LoVo (cell line): Measurements from ENCODE around the gene THOP1.

Experiments used
- DNase-seq: peaks from one replicate; pipeline ENCODE4 v3.0.0-alpha.2; 2016; ENCODE audit warnings: low spot score

Gene THOP1

DNA sequence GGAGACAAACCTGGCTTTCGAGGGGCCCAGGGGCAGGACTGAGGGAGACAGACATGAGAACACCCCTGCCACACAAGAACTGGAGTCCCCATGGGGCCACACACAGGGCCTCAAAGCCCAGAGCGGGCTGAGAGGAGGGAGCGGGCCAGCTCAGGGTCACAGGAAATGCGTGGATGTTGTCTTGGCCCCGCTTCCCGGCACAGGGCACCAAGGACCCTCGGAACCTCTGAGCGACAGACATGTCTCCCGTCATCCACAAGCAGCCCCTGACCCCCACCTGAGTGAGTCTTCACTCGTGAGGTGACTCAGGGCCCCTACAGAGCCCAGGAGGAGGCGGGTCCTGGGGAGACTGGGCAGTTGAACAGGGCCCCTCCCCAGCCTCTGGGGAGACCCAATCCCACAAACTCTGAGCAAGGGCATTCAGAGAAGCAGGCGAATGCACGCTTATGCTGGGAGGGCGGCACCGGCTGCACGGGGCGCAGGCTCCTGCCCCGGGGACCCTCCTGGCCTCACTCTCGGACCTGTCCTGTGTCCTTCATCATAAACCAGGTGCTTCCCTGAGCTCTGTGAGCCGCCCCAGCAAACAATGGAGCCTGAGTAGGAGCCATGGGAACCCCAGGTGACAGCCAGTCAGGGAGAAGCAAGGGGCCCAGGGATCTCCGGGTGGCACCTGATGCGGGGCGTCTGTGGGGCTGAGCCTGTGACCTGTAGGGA lies 22.4 kb upstream of the THOP1 start:
- no peak for DNase-seq

DNA sequence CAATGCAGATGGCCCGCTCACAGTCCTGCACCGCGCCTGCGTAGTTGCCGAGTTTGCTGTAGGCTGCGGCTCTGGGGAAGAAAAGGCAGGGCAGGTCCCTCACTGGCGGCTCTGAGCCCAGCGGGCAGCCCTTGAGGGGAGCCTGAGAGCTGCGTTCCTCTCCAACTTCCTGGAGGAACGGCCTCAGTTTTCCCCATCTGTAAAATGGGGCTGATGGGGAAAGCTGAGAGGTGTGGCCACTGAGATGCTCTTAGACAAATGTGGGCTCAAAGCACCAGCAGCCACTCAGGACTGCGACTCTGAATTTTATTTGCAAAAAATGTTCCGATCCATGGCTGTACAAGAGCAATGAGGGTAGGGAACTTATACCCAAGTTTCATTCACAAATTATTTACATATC lies 21.6 kb upstream of the THOP1 start:
- DNase-seq, result no peak

DNA sequence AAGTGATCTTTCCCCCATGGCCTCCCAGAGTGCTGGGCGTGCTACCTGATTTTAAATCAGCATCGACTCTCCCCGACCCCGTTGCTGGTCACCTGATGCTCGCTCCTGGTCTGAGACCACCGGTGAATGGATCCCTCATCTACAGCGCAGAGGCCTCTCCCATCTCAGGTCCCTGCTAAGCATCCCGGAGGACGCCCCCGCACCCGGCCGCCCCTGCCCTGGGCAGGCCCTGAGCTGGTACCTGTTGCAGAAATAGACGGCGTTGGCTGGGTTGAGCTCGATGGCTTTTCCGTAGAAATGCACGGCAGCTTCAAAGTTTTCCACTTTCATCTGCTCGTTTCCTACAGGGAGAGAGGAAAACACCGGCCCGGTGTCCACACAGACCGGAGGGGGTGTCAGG lies 20.4 kb upstream of the THOP1 start:
- no peak for DNase-seq

DNA sequence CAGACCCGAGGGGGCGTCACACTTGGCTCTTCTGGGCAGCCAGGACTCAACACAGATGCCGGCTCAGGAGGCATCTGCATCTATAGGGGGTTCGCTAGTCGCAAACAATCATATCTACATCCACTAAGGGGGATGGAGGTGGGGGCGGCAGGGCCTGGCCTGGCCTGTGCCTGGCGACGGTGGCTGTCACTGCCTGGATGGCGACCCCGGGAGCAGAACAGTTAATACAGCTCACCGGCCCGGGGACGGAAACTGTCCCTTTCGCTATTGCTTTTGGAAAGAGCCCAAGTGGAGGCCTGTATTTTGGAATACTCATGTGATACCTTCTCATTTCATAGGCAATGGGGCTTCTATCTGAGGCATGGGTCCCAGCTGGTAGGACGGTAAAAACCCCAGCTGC lies 19.9 kb upstream of the THOP1 start:
- no peak for DNase-seq

DNA sequence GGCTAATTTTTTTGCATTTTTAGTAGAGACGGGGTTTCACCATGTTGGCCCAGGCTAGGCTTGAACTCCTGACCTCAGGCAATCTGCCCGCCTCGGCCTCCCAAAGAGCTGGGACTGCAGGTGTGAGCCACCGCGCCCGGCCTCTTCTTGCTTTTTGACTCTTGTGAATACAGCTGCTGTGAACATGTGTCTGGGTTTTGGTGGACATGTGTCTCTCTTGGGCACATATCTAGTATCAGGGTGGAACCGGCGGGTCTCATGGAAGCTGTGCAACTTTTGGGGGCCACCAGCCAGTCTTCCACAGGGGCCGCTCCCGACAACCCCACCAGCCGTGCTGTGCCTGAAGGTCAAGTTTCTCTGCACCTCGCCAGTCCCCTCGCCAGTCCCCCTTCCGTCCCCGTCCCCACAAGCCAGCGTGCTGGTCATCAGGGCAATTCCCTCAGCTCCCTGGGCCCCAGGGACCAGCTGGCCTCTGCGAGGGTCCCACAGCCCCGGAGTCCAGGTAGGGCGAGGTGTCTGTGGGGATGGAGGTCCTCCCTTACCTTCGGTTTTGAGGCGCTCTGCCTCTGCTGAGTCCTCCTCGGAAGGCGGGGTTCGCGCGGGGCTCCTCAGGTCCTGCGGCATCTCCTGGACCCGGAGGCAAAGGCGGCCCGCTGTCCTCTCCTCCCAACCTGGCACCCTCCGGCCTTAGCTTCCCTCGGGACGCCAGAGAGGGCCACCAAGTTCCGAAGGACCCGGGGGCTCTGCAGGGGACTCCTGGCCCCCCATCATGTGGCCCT lies 18.5 kb upstream of the THOP1 start:
- DNase-seq, result no peak

DNA sequence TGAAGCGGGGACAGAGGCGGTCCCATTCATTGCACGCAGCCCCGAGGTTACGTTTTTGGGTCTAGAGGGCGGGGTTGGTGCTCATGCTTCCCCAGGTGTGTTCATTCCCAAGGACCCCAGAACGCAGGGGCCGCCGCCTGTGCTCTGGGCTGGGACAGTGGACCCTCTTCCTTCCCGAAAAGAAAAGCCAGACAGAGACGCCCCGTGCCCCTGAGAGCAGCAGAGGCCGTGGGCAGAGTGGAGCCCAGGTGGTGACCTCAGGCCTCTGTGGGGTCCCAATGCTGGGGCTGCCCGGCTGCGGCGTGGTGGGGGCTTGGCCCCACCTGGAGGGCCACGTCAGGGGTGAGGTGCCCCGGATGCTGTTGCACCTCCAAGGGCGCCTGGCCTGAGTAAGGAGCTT lies 17.6 kb upstream of the THOP1 start:
- no peak for DNase-seq

DNA sequence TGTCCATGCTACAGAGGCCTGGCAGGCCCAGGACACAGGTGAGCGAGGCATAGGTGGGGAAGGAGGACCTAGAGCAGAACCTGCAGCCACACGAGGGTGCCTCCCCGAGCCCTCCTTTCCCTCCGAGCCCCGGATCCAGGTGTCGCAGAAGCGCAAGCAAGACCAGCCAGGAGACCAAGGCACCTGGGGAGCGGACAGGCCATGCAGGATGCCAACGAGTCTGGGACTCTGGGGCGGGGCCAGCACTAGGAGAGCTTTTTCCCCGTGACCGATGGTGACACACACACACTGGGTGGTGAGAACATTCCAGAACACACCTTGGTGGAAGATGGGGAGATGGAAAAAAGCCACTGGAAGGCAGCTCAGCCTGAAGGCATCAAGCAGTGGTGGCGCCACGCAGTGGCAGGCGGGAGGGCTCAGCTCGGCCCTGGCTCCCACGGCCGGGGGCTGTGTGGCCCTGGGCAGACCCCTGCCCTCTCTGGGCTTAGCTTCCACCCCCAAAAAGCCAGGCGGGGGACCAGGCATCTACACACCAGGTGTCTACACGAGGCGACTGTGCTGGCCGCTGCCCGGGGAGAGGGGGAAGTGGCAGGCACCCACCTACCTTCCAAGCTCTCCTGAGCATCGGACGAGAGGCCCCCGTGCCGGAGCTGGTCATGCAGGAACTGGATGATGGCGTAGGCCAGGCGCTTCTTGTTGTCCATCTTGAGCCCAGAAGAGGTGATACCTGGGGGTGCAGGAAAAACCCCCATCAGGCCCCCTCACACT lies 16.8 kb upstream of the THOP1 start:
- no peak for DNase-seq

DNA sequence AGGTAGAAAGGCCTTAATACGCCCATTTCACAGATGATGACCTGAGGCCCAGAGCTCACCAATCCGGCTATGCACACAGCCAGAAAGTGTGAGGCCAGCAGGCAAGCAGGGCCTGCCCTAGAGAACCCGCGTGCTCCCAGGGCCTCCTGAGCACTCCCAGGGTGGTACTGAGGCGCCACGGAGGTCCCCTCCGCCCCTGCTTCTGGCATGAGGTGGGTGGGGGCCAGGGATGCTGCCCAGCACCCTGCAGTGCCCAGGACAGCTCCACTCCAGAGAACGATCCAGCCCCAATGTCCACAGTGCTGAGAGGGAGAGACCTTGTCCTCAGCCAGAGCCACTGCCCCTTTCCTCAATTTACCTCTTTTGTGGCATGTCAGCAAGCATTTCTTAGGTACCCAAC lies 16.1 kb upstream of the THOP1 start:
- no peak for DNase-seq

DNA sequence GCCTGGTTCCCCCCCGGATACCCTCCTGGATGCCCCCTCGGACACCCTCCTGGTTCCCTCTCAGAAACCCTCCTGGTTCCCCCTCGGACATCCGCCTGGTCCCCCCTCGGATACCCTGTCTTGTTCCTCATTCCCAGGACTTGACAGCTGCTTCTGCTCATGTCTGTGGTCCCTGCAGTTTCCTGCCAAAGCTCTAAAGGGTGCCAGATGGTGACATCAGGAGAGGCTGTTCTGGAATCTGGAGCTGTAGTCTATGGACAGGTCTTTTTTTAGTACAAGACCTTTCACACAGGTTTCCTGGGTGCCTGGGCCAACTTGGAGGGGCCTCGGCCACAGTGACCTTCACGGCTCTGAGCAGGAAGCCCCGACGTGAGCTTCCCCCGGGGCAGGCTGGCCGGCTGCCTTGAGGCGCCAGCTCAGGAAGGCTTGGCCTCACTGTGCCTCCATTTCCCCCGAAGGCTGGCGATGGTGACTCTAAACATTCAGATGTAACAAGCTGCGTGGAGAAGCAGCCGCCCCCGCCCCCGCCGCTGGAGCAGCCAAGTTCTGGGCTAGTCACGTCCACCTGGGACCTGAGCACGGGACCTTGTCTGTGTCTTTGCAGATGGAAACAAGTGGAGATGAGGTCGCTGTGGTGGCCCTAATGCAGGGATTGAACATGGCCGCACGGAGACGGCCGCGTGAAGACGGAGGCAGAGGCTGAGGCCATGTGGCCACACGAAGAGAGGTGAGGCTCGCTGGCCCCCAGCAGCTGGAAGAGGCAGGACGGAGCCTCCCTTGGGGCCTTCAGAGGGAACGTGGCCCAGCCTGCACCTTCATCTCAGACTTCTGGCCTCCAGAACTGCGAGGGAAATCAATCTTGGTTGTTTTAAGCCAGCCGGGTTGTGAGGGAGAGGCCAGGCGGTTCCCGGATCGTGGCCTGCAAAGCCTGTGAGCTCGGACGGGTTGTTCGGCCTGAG lies 15.0 kb upstream of the THOP1 start:
- no peak for DNase-seq

DNA sequence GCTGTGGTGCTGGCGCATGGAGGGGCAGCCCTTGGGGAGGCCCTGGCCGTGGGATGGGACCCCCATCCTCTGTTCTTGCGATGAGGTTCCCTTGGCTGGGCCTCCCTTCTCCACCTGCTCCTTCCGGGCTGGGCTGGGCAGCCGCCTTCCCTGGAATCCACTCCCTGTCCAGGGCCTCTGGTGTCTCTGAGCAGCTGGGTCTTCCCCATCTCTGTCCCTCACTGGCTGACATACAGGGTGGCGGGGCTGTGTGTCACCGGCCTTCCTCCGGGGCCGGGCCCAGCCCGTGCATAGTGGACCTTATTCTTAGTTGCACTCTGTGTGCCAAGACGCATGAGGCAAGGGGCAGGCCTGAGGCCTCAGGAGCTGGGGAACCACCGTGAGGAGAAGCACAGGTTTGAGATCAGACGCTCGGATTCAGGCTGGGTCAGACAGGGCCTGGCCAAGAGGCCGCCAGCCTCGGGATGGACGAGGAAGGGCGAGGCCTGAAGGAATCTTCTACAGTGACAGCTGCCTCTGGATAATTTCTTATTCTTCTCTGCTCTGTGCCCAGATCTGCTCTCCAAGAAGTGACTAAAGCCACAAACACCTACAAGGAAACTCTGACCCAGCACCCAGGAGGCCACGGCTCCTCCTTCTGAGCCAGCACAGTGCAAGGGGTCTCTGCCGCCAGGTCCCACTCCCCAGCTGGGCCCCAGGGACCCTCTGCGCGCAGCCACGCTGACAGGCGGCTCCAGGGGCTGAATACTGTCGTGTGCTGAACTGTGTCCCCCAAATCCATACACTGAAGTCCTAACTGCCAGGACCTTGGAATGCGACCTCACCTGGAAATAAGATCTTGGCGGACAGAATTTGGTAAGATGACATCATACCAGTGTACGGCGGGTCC lies 13.3 kb upstream of the THOP1 start:
- DNase-seq, result no peak

DNA sequence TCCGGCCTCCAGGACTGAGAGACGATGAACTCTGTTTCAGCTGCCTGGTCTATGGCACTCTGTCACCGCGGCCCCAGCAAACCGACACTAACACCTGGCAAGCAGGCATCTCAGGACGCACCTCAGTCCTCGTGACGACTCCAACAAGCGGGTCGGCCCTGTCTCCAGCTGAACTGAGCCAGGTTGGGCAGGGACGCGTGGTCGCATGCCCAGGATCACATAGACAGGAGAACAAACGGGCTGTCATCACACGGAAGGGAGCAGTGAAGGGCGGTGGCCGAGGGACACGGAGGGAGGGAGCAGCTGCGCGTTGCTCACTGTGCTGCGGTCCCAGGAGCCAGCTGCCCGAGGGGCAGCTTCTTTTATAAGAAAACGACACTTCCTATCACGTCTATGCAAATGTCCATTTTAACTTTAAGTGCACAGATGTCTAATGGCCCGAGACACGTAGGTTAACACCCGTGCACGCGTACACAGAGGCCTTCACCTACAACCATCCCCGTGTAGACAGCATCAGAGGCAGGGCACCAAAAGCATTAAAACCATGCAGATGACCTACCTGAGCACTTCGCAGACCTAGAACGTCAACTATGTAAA lies 11.1 kb upstream of the THOP1 start:
- no peak for DNase-seq

DNA sequence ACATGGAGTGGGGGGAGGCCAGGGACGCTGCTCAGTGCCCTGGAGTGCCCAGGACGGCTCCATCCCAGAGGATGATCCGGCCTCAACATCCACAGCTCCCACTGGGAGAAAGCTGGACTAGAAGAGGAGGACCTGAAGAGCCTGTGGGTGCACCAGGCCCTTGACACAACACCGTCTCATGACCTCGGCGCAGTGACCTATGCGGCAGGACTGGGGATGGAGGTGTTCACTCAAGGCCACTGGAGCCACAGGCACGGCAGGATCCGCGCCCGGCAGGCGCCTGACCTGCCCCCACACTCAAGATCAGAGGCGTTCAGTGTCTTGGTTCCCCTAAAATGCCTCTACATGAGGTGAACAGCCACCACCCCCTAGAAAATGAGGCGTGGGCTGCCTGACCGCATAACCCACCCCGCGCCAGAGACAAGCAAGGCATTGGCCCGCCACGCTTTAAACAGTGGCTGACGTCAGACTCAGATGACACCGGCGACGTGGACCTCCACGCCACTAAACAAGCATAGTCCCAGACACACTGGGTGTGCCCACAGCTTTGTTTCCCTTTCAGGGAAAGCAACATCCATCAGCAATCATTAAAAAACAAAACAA lies 10.2 kb upstream of the THOP1 start:
- no peak for DNase-seq

DNA sequence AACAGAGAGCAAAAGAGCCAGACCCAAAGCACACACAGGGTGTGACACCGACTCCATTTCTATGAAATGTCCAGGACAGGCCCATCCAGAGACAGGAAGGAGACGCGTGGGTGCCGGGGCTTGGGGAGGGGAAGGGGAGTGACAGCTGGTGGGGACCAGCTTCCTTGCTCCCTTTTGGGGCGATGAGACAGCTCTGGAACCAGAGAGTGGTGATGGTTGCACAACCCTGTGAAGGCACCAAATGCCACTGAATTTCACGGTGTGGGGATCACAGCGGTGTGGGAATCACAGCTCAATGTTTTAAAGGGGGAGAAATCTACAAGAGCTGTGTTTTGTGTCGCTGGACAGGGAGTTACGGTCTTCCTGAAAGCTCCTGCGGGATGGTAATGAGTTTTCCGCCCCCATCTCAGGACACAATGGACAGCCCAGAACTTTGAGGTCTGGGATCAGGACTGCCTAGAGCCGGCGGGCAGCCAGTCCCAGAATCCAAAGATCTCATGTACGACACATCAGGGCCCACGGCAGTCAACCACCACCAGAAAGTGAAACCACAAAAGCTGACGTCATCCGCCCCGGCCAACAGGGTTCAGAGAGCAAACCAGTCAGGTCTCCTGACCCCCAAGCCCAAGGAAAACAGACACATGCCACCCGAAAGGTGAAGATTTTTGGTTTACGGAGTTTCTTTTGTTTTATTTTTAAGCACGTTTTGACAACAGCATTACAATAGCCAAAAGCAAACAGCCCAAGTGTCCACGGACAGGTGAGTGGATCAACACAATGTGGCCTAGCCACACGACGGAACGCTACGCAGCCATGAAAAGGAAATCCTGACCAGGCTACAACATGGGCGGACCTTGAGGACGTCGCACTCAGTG lies 9.5 kb upstream of the THOP1 start:
- no peak for DNase-seq

DNA sequence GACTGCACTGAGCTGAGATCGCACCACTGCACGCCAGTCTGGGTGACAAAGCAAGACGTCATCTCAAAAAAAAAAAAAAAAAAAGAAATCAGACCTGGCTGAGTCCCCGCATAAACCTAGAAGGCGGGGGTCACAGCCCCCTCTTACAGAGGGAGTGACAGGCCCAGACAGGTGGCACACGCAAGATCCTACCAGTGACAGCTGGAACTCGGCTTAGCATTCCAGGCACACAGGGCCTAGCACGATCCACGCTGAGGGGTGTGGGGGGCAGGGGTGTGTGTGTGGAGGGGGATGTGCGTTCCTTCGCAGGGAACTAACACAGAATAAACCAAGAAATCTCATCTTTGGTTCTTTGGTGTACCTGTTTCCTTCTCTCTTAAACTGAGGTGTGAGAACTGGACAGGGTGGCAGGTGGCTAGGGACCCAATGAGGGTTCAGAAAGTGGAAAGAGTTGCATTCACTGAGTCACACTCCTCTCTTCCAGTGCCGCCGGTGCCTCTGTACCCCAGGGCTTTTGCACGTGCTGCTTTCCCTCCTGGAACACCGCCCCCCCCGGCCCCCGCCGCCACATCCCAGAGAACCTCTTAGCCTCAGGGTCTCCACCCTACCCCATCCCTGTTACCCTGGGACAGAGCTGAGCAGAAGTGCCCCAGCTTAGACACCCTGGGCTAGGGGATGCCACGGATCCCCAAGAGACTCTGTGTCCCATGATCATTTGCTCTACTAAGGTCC lies 7.2 kb upstream of the THOP1 start:
- no peak for DNase-seq

DNA sequence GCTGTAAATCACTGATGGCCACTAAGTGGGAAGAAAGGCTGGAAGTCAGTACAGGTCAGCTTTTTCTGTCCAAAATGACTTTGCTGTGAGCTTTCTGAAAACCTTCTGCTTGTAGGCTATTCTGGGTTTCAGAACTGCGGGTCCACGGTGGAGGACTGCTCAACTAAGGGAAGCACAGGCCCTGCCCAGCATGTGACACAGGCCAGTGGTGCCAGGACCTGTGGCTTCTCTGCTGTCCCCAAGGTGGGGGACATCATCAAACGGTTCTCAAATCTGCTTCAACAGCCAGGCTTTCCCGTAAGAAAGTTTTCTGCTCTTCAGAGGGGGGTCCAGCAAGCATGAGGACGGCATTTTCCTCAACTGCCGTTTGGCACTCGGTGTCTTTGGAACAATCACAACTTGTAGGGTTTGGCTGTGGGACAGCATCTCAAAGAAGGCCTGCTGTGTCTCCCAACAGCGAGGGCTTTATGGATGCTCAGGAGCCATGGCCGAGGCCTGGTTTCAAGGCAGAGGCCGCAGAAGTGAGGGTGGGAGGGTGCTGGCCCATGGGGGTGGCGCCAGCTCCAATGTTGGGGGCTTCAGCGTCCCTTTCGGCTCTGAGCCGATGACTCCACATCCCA lies 6.1 kb upstream of the THOP1 start:
- DNase-seq, result no peak

DNA sequence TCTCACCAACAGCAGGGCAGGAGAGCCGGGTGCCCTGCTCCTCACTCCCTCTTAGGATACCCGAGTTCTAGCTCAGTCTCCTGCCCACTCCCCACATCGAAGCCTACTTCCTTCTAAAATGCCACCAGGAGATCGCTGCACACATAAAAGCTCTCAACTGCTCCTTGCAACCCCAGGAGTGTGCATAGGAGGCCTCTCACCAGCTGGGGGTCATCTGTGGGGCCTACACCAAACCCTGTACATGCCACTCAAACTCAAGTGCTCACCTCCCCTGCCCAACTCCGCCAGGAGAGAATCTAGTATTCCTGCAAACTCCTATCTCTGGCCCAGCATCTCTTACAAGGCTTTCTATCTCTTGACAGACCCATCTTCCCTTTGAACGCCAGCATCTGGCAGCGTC lies 5.0 kb upstream of the THOP1 start:
- no peak for DNase-seq

DNA sequence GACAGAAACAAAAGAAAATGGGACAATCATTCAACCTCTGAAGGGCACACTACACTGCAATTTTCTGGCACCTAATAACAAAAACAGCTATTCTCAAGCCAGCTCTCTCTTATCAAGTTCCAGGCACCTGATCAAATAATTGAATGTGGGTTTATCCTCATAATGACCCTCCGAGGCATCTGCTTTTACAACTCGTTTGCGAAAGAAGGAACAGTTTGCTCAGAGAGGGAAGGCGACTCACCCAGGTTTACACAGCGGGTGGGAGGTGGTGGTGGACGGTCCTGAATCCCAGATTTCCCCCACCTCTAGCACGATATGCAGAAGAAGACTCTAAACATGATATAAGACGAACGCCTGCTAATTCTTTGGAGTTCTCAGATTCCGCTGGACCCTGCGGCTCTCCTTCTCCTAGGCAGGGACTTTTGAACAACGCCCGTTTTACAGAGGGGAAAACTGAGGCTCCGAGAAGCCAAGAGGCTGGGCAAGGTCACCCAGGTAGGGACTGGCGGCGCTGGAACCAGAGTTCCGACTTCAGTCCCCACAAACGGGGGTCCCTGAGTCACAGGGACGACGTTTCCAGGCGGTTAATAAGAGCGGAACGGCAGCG lies 2.9 kb upstream of the THOP1 start:
- DNase-seq, result no peak
